ENCODE measurements around the gene TRIM16. TPM values are rescaled to one million over a fixed set of nuclear protein-coding genes. Genes with fewer than 3 reads are reported as not detected.
"Not testable (repeated sequence)": the region's sequence is repeated elsewhere in the genome, so short reads cannot be mapped to it uniquely, and the experiment has no call there.

TRIM16 gene
- total and polyA plus RNA-seq, 2 of the 8 experiments (the other 6 are each of a cell fraction or from before 2014, with no cell fraction given), result 15.2 to 29.1 TPM

DNA sequence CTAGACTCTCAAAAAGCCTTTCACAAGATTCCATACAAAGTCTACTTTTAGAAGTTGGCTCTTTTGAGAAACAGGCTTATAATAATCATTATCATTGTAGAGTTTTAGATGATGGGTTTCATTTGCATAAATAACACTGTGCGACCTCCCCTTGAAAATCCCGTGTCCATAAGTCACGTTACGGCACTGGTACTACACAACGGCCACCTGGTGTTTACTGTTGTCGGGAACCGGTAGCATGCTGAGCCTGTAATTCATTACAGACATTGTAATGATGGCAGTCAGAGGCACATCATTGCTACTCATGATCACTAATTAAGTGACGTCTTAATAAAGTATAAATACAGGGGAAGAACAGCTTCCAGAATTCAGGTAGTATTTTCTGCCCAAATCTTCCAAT is 96.1 kb downstream of the TRIM16 start:
- H3K79me2 ChIP-seq (ENCODE audit: control insufficient read depth in 1 of 2, insufficient read depth in 2 of 2, low read length in 2 of 2); H3K27me3 ChIP-seq (replicated peaks in 1 of 4; ENCODE audit: control insufficient read depth in 3 of 4, extremely low read depth in 1 of 4, insufficient read depth in 3 of 4, low read length in 3 of 4); H4K5ac ChIP-seq (ENCODE audit: insufficient read length, low read depth, low read length); H3K79me1 ChIP-seq (ENCODE audit: low read depth, low read length); H3K4me2 ChIP-seq (ENCODE audit: insufficient read depth in 1 of 2, low read depth in 2 of 2, low read length in 2 of 2); H3K14ac ChIP-seq (ENCODE audit: insufficient read length); H3K36me3 ChIP-seq (ENCODE audit: control insufficient read depth in 2 of 4, insufficient read depth in 4 of 4, low read length in 3 of 4); H2BK120ac ChIP-seq (replicated peaks; ENCODE audit: low read depth, low read length); FAIRE-seq; H3K4me1 ChIP-seq (replicated peaks in 1 of 4; ENCODE audit: control insufficient read depth in 3 of 4, insufficient read depth in 4 of 4, low read length in 3 of 4); POLR2A ChIA-PET (ENCODE audit: partially characterized antibody); H4K8ac ChIP-seq (ENCODE audit: extremely low read depth, insufficient read depth, low read length); H2BK5ac ChIP-seq (ENCODE audit: low read depth, low read length); H3K23me2 ChIP-seq (ENCODE audit: low read depth, low read length); H2AFZ ChIP-seq (ENCODE audit: low read length); H4K20me1 ChIP-seq (replicated peaks in 1 of 2; ENCODE audit: control insufficient read depth in 1 of 2, insufficient read depth in 2 of 2, low read length in 2 of 2); H2BK15ac ChIP-seq (ENCODE audit: low read length); H2BK12ac ChIP-seq (ENCODE audit: low read depth, low read length); H3K4ac ChIP-seq (replicated peaks; ENCODE audit: insufficient read length, low read depth, low read length); H3K4me3 ChIP-seq (ENCODE audit: extremely low read depth in 1 of 4, insufficient read depth in 2 of 4, low read depth in 3 of 4, low read length in 4 of 4); H3K9ac ChIP-seq (replicated peaks in 1 of 4; ENCODE audit: extremely low read depth in 1 of 4, low read depth in 3 of 4, low read length in 3 of 4); DNase-seq (ENCODE audit: low read depth in 1 of 2, low spot score in 2 of 2); H4K91ac ChIP-seq (replicated peaks; ENCODE audit: insufficient read length, low read length); H2BK20ac ChIP-seq (ENCODE audit: low read length); H3K9me3 ChIP-seq (ENCODE audit: insufficient read depth in 2 of 2, low read depth in 1 of 2, low read length in 1 of 2); H2AK5ac ChIP-seq (ENCODE audit: low read depth, low read length); CTCF ChIA-PET (ENCODE audit: partially characterized antibody); H3K23ac ChIP-seq (ENCODE audit: insufficient read length); H3K18ac ChIP-seq (ENCODE audit: extremely low read depth, low read length); H3K56ac ChIP-seq (replicated peaks; ENCODE audit: insufficient read length, low read depth, low read length); H3K27ac ChIP-seq (ENCODE audit: low read depth, low read length): not testable (repeated sequence)
- 86% methylated on average over 8 of the region's 8 CpGs; no CpG with 5 or more reads in 1 of the 2 experiments for WGBS, 2 experiments (ENCODE audit: extremely low coverage in 1 of 2, insufficient coverage in 1 of 2, insufficient read length in 1 of 2, insufficient replicate concordance in 2 of 2, low coverage in 1 of 2, low lambda C conversion rate in 2 of 2, missing lambda C conversion rate in 1 of 2)

DNA sequence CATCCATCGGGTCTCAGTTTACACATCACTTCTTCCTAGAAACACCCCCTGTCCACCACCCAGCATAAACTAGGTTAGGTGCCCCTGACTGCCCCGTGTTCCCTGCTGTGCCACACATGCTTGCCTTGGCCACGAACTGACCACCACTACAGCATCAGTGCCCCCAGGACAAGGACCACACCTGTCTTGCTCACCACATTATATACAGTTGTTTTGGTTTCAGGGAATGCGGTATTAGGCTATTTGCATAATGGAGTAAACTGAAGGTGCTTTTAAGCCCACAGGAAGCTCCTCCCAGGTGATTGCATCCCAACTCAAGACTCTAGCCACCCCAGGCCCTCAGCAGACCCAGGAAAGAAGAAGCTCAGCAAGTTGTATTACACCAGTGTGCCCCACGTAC is 100.8 kb downstream of the TRIM16 start:
- DNase-seq (ENCODE audit: low read depth in 1 of 2, low spot score in 2 of 2); H3K23ac ChIP-seq (ENCODE audit: insufficient read length); H3K79me2 ChIP-seq (ENCODE audit: control insufficient read depth in 1 of 2, insufficient read depth in 2 of 2, low read length in 2 of 2); POLR2A ChIA-PET (ENCODE audit: partially characterized antibody); H4K8ac ChIP-seq (ENCODE audit: extremely low read depth, insufficient read depth, low read length); H2BK5ac ChIP-seq (ENCODE audit: low read depth, low read length); H3K9ac ChIP-seq (replicated peaks in 1 of 4; ENCODE audit: extremely low read depth in 1 of 4, low read depth in 3 of 4, low read length in 3 of 4); H2BK20ac ChIP-seq (ENCODE audit: low read length); H4K91ac ChIP-seq (replicated peaks; ENCODE audit: insufficient read length, low read length); H2AFZ ChIP-seq (ENCODE audit: low read length); H2BK15ac ChIP-seq (ENCODE audit: low read length); H2BK12ac ChIP-seq (ENCODE audit: low read depth, low read length); H3K27me3 ChIP-seq (replicated peaks in 1 of 4; ENCODE audit: control insufficient read depth in 3 of 4, extremely low read depth in 1 of 4, insufficient read depth in 3 of 4, low read length in 3 of 4); FAIRE-seq; CTCF ChIA-PET (ENCODE audit: partially characterized antibody); H3K27ac ChIP-seq (ENCODE audit: low read depth, low read length); H3K56ac ChIP-seq (replicated peaks; ENCODE audit: insufficient read length, low read depth, low read length); H3K79me1 ChIP-seq (ENCODE audit: low read depth, low read length); H3K4me1 ChIP-seq (replicated peaks in 1 of 4; ENCODE audit: control insufficient read depth in 3 of 4, insufficient read depth in 4 of 4, low read length in 3 of 4); H4K5ac ChIP-seq (ENCODE audit: insufficient read length, low read depth, low read length); H3K14ac ChIP-seq (ENCODE audit: insufficient read length); H3K4me3 ChIP-seq (ENCODE audit: extremely low read depth in 1 of 4, insufficient read depth in 2 of 4, low read depth in 3 of 4, low read length in 4 of 4); H3K4ac ChIP-seq (replicated peaks; ENCODE audit: insufficient read length, low read depth, low read length); H3K9me3 ChIP-seq (ENCODE audit: insufficient read depth in 2 of 2, low read depth in 1 of 2, low read length in 1 of 2); H3K23me2 ChIP-seq (ENCODE audit: low read depth, low read length); H2AK5ac ChIP-seq (ENCODE audit: low read depth, low read length); H4K20me1 ChIP-seq (replicated peaks in 1 of 2; ENCODE audit: control insufficient read depth in 1 of 2, insufficient read depth in 2 of 2, low read length in 2 of 2); H2BK120ac ChIP-seq (replicated peaks; ENCODE audit: low read depth, low read length); H3K4me2 ChIP-seq (ENCODE audit: insufficient read depth in 1 of 2, low read depth in 2 of 2, low read length in 2 of 2); H3K18ac ChIP-seq (ENCODE audit: extremely low read depth, low read length); H3K36me3 ChIP-seq (ENCODE audit: control insufficient read depth in 2 of 4, insufficient read depth in 4 of 4, low read length in 3 of 4): not testable (repeated sequence)
- 50% methylated on average over 2 of the region's 5 CpGs; no CpG with 5 or more reads in 1 of the 2 experiments for WGBS, 2 experiments (ENCODE audit: extremely low coverage in 1 of 2, insufficient coverage in 1 of 2, insufficient read length in 1 of 2, insufficient replicate concordance in 2 of 2, low coverage in 1 of 2, low lambda C conversion rate in 2 of 2, missing lambda C conversion rate in 1 of 2)

All from H1 (cell line).